H9 (cell line): ENCODE measurements around the gene TMEM190. TPM values are rescaled to one million over a fixed set of nuclear protein-coding genes. Genes with fewer than 3 reads are reported as not detected.

Experiments used
- DNase-seq: peaks from one replicate; pipeline ENCODE4 v3.0.0-alpha.2; 2017
- H2AFZ ChIP-seq: one replicate; pipeline ENCODE4 v1.6.1; 2013; ENCODE audit warnings: mild to moderate bottlenecking, low read length, control low read depth, moderate library complexity
- H2AK5ac ChIP-seq: 2 replicates; pipeline ENCODE4 v1.6.1; 2013; ENCODE audit warnings: low read length, control low read depth, mixed read lengths; ENCODE audit not compliant: insufficient read length
- H2BK120ac ChIP-seq: one replicate; pipeline ENCODE4 v1.6.1; 2013; ENCODE audit warnings: low read depth, mild to moderate bottlenecking, low read length, control low read depth, inconsistent platforms; ENCODE audit not compliant: poor library complexity, severe bottlenecking
- H2BK12ac ChIP-seq: 2 replicates; pipeline ENCODE4 v1.6.1; 2013; ENCODE audit warnings: low read length, control low read depth, mixed read lengths, low read depth; ENCODE audit not compliant: insufficient read length
- H2BK15ac ChIP-seq: 2 replicates; pipeline ENCODE4 v1.6.1; 2013; ENCODE audit warnings: low read depth, low read length, control low read depth
- H2BK20ac ChIP-seq: one replicate; pipeline ENCODE4 v1.6.1; 2013; ENCODE audit warnings: low read depth, mild to moderate bottlenecking, low read length, control low read depth, inconsistent platforms; ENCODE audit not compliant: poor library complexity, severe bottlenecking
- H2BK5ac ChIP-seq: 2 replicates; pipeline ENCODE4 v1.6.1; 2013; ENCODE audit warnings: low read length, control low read depth, mixed read lengths; ENCODE audit not compliant: insufficient read length
- H3K14ac ChIP-seq: 2 replicates; pipeline ENCODE4 v1.6.1; 2013; ENCODE audit warnings: low read length, control low read depth; ENCODE audit not compliant: insufficient read depth
- H3K18ac ChIP-seq: 2 replicates; pipeline ENCODE4 v1.6.1; 2013; ENCODE audit warnings: low read depth, mild to moderate bottlenecking, mixed read lengths, low read length, control low read depth; ENCODE audit not compliant: insufficient read length
- H3K23ac ChIP-seq: 2 replicates; pipeline ENCODE4 v1.6.1; 2013; ENCODE audit warnings: low read length, control low read depth, mixed read lengths, low read depth; ENCODE audit not compliant: insufficient read length
- H3K23me2 ChIP-seq: 2 replicates; pipeline ENCODE4 v1.6.1; 2013; ENCODE audit warnings: low read depth, mild to moderate bottlenecking, mixed read lengths, low read length, control low read depth; ENCODE audit not compliant: insufficient read length, poor library complexity, severe bottlenecking
- H3K27ac ChIP-seq: 2 replicates; pipeline ENCODE4 v1.5.1; 2013; ENCODE audit warnings: low read length, control low read depth, mixed read lengths, low read depth; ENCODE audit not compliant: insufficient read length
- H3K27me3 ChIP-seq: 2 replicates; pipeline ENCODE4 v1.6.1; 2013; ENCODE audit warnings: low read length, control low read depth, inconsistent platforms; ENCODE audit not compliant: insufficient read depth
- H3K4ac ChIP-seq: 2 replicates; pipeline ENCODE4 v1.6.1; 2013; ENCODE audit warnings: low read depth, mild to moderate bottlenecking, control low read depth, inconsistent platforms, low read length, moderate library complexity
- H3K4me1 ChIP-seq: 2 replicates; pipeline ENCODE4 v1.6.1; 2013; ENCODE audit warnings: low read length, control low read depth, inconsistent platforms; ENCODE audit not compliant: insufficient read depth
- H3K4me2 ChIP-seq: 2 replicates; pipeline ENCODE4 v1.6.1; 2013; ENCODE audit warnings: low read length, control low read depth, mixed read lengths; ENCODE audit not compliant: insufficient read length, insufficient read depth
- H3K56ac ChIP-seq: 2 replicates; pipeline ENCODE4 v1.6.1; 2013; ENCODE audit warnings: low read depth, mild to moderate bottlenecking, mixed read lengths, low read length, control low read depth; ENCODE audit not compliant: insufficient read length
- H3K79me1 ChIP-seq: 2 replicates; pipeline ENCODE4 v1.6.1; 2013; ENCODE audit warnings: low read depth, mild to moderate bottlenecking, moderate library complexity, low read length, control low read depth, inconsistent platforms; ENCODE audit not compliant: insufficient read depth, poor library complexity, severe bottlenecking
- H3K79me2 ChIP-seq: 2 replicates; pipeline ENCODE4 v1.6.1; 2013; ENCODE audit warnings: low read length, control low read depth, inconsistent platforms; ENCODE audit not compliant: insufficient read depth
- H3K9ac ChIP-seq: 2 replicates; pipeline ENCODE4 v1.6.1; 2013; ENCODE audit warnings: low read length, control low read depth, mixed read lengths; ENCODE audit not compliant: insufficient read length; ENCODE audit errors: extremely low read depth
- H3K9me3 ChIP-seq: one replicate; pipeline ENCODE4 v1.6.1; 2013; ENCODE audit warnings: low read depth, low read length, inconsistent platforms; ENCODE audit not compliant: control insufficient read depth
- H3T11ph ChIP-seq: one replicate; pipeline ENCODE4 v1.6.1; 2013; ENCODE audit warnings: mild to moderate bottlenecking, low read length, control low read depth, inconsistent platforms
- H4K20me1 ChIP-seq: one replicate; pipeline ENCODE4 v1.6.1; 2013; ENCODE audit not compliant: control insufficient read depth, insufficient read length, insufficient read depth
- H4K5ac ChIP-seq: 2 replicates; pipeline ENCODE4 v1.6.1; 2013; ENCODE audit warnings: low read depth, mild to moderate bottlenecking, mixed read lengths, low read length, control low read depth; ENCODE audit not compliant: insufficient read length
- H4K8ac ChIP-seq: replicated peaks from 2 replicates; pipeline ENCODE4 v1.6.1; 2013; ENCODE audit warnings: low read length, control low read depth, mixed read lengths, low read depth; ENCODE audit not compliant: insufficient read length
- H4K91ac ChIP-seq: 2 replicates; pipeline ENCODE4 v1.6.1; 2013; ENCODE audit warnings: low read depth, mild to moderate bottlenecking, moderate library complexity, mixed read lengths, low read length, control low read depth; ENCODE audit not compliant: insufficient read length
- H3K27ac Mint-ChIP-seq, 3 experiments: 2 replicates in 2 of 3; 3 replicates in 1 of 3; pipeline ENCODE4 v1.8.0; 2020 to 2021; ENCODE audit warnings: mixed read lengths in 3 of 3, mild to moderate bottlenecking in 1 of 3, moderate library complexity in 1 of 3
- H3K27me3 Mint-ChIP-seq: 2 replicates; pipeline ENCODE4 v1.8.0; 2021; ENCODE audit warnings: low read depth, mild to moderate bottlenecking, moderate library complexity, mixed read lengths
- H3K36me3 Mint-ChIP-seq, 3 experiments: 2 replicates in 2 of 3; 3 replicates in 1 of 3; pipeline ENCODE4 v1.8.0; 2020 to 2021; ENCODE audit warnings: low read depth in 3 of 3, mixed read lengths in 3 of 3; ENCODE audit not compliant: insufficient read depth in 1 of 3
- H3K4me1 Mint-ChIP-seq, 2 experiments: 2 replicates each; pipeline ENCODE4 v1.8.0; 2020; ENCODE audit warnings: mixed read lengths in 2 of 2
- H3K4me3 Mint-ChIP-seq, 2 experiments: 2 replicates in 1 of 2; 3 replicates in 1 of 2; pipeline ENCODE4 v1.8.0; 2020 to 2021; ENCODE audit warnings: mild to moderate bottlenecking in 2 of 2, mixed read lengths in 2 of 2, moderate library complexity in 1 of 2
- H3K9me3 Mint-ChIP-seq, 2 experiments: 2 replicates in 1 of 2; 3 replicates in 1 of 2; pipeline ENCODE4 v1.8.0; 2020; ENCODE audit warnings: mild to moderate bottlenecking in 2 of 2, mixed read lengths in 2 of 2, moderate library complexity in 1 of 2
- CTCF ChIP-seq: fragments of 200-600 bp; sonication (generic); conservative IDR thresholded peaks from 3 replicates; pipeline ENCODE4 v1.8.0; 2021; ENCODE audit warnings: antibody characterized with exemption, mild to moderate bottlenecking
- WGBS: extraction: QIAGEN DNeasy Blood & Tissue Kit; methylation state at CpG from one replicate; pipeline ENCODE4 v1.1.7; 2013; ENCODE audit warnings: missing lambda C conversion rate, low lambda C conversion rate, mixed read lengths; ENCODE audit not compliant: insufficient read length; ENCODE audit errors: extremely low coverage; 5-methylcytosine and 5-hydroxymethylcytosine counted together
- total RNA-seq: library from RNA; stranded (reverse); gene quantifications from 2 replicates; pipeline ENCODE4 v1.2.1, GENCODE V29; 2021

Gene TMEM190
- total RNA-seq, 1 experiment from 2014 or later, result 1.5 TPM

DNA sequence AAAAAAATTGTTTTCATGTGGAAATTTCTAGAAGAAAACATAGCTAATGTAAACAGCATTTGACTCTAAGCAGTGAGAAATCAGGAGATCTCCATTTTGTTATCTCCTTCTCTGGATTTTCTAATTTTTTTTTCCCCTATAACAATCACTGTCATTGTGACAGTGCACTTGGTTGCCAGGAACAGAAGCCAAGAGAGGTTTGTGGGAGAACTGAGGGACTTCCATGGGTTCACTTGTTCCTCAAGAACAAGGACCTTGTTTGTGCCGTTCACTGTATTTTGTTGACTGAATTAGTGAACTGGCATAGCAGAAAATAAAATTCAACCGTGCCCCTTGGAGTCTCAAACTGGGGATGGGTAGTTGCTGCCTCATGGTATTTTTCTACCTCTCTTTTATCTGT lies 49.4 kb downstream of the TMEM190 start:
- Mint-ChIP-seq H3K36me3 (no peaks in the 10 kb centered on the region), H3K9me3 (peaks cover 2 to 5% of the 10 kb centered on the region in 2 experiments; a peak in 3 of 5 replicates), H3K4me1 (peaks cover 5 to 10% of the 10 kb centered on the region in 2 experiments; a peak in 3 of 4 replicates), H3K27ac (no peak overlapping the region), H3K27me3 (peaks cover 37% of the 10 kb centered on the region), H3K4me3 (no peak overlapping the region)
- Histone ChIP-seq H3K14ac (no peak overlapping the region), H3K79me1 (no peaks in the 10 kb centered on the region), H2BK12ac (no peak overlapping the region), H4K8ac (no peak overlapping the region), H3T11ph (no peak overlapping the region), H4K20me1 (no peaks in the 10 kb centered on the region), H3K9ac (no peak overlapping the region), H3K79me2 (no peaks in the 10 kb centered on the region), H2BK120ac (no peak overlapping the region), H3K23me2 (no peaks in the 10 kb centered on the region), H2AFZ (no peak overlapping the region), H3K9me3 (no peaks in the 10 kb centered on the region), H3K56ac (no peak overlapping the region), H3K23ac (no peak overlapping the region), H2BK20ac (no peak overlapping the region), H3K27ac (no peak overlapping the region), H2AK5ac (no peak overlapping the region), H3K4ac (no peak overlapping the region), H4K91ac (no peak overlapping the region), H3K4me2 (no peak overlapping the region), H4K5ac (no peak overlapping the region), H3K27me3 (no peaks in the 10 kb centered on the region), H3K18ac (no peak overlapping the region), H3K4me1 (no peaks in the 10 kb centered on the region), H2BK5ac (no peak overlapping the region), H2BK15ac (no peak overlapping the region)
- no CpG with 5 or more reads among the region's 2 CpGs for WGBS
- TF ChIP-seq CTCF, result no peak
- DNase-seq, result no peak

Other genes with a start within 250 kb of the TMEM190 start
- gene TNNT1, start 227.6 kb upstream of the TMEM190 start, total RNA-seq, result 124 and 127 TPM in 2 replicates
- 36.9 and 41.0 TPM in 2 replicates for gene TNNI3, start 219.1 kb upstream of the TMEM190 start, total RNA-seq
- 3.0 and 4.6 TPM in 2 replicates for gene DNAAF3, start 210.2 kb upstream of the TMEM190 start, total RNA-seq
- 3.0 and 4.5 TPM in 2 replicates for gene SYT5, start 196.5 kb upstream of the TMEM190 start, total RNA-seq
- gene PTPRH, start 167.3 kb upstream of the TMEM190 start, total RNA-seq, result 0.24 and 0.33 TPM in 2 replicates
- gene TMEM86B, start 148.1 kb upstream of the TMEM190 start, total RNA-seq, result 3.6 and 4.5 TPM in 2 replicates
- 76.2 and 79.7 TPM in 2 replicates for gene PPP6R1, start 117.8 kb upstream of the TMEM190 start, total RNA-seq
- 47.4 and 50.7 TPM in 2 replicates for gene HSPBP1, start 96.7 kb upstream of the TMEM190 start, total RNA-seq
- gene BRSK1, start 92.8 kb upstream of the TMEM190 start, total RNA-seq, result 43.5 and 47.0 TPM in 2 replicates
- gene TMEM150B, start 51.5 kb upstream of the TMEM190 start, total RNA-seq, result 0.63 TPM in 1 of 2 replicates, not detected in the other
- gene KMT5C, start 37.0 kb upstream of the TMEM190 start, total RNA-seq, result 53.7 and 54.5 TPM in 2 replicates
- 4.0 and 5.0 TPM in 2 replicates for gene COX6B2, start 22.1 kb upstream of the TMEM190 start, total RNA-seq
- gene GARIN5B, start 13.6 kb upstream of the TMEM190 start, total RNA-seq, result 0.13 and 0.15 TPM in 2 replicates
- gene IL11, start 6.4 kb upstream of the TMEM190 start, total RNA-seq, result 3.8 and 3.9 TPM in 2 replicates
- 3.8 and 4.8 TPM in 2 replicates for gene TMEM238, start 7.5 kb downstream of the TMEM190 start, total RNA-seq
- gene RPL28, start 9.1 kb downstream of the TMEM190 start, total RNA-seq, result 2,076 and 2,130 TPM in 2 replicates
- gene UBE2S, start 31.0 kb downstream of the TMEM190 start, total RNA-seq, result 391 and 393 TPM in 2 replicates
- gene SHISA7, start 66.5 kb downstream of the TMEM190 start, total RNA-seq, result 0.31 TPM in 2 replicates
- gene ISOC2, start 84.8 kb downstream of the TMEM190 start, total RNA-seq, result 68.2 and 72.2 TPM in 2 replicates
- gene C19orf85, start 87.9 kb downstream of the TMEM190 start, total RNA-seq, result 1.2 and 2.1 TPM in 2 replicates
- 16.5 and 16.6 TPM in 2 replicates for gene ZNF628, start 99.8 kb downstream of the TMEM190 start, total RNA-seq
- gene NAT14, start 108.4 kb downstream of the TMEM190 start, total RNA-seq, result 48.7 and 51.2 TPM in 2 replicates
- 2.5 and 3.2 TPM in 2 replicates for gene SSC5D, start 111.6 kb downstream of the TMEM190 start, total RNA-seq
- 2.5 and 2.8 TPM in 2 replicates for gene SBK2, start 160.3 kb downstream of the TMEM190 start, total RNA-seq
- 0.48 and 0.70 TPM in 2 replicates for gene SBK3, start 168.7 kb downstream of the TMEM190 start, total RNA-seq
- 19.9 and 21.5 TPM in 2 replicates for gene ZNF579, start 204.0 kb downstream of the TMEM190 start, total RNA-seq
- 21.5 and 25.2 TPM in 2 replicates for gene FIZ1, start 222.7 kb downstream of the TMEM190 start, total RNA-seq
- gene ZNF524, start 223.5 kb downstream of the TMEM190 start, total RNA-seq, result 2.9 and 3.0 TPM in 2 replicates
- gene ZNF865, start 228.8 kb downstream of the TMEM190 start, total RNA-seq, result 13.8 and 14.3 TPM in 2 replicates
- 9.9 and 10.7 TPM in 2 replicates for gene ZNF784, start 247.7 kb downstream of the TMEM190 start, total RNA-seq